ENCODE data around the gene MARK1. TPM values are rescaled to one million over a fixed set of nuclear protein-coding genes. Genes with fewer than 3 reads are reported as not detected.
"Not testable (repeated sequence)": the region's sequence is repeated elsewhere in the genome, so short reads cannot be mapped to it uniquely, and the experiment has no call there.

Gene MARK1
- total RNA-seq, 2 donors from 2014 or later, result 11.1 to 19.4 TPM

DNA sequence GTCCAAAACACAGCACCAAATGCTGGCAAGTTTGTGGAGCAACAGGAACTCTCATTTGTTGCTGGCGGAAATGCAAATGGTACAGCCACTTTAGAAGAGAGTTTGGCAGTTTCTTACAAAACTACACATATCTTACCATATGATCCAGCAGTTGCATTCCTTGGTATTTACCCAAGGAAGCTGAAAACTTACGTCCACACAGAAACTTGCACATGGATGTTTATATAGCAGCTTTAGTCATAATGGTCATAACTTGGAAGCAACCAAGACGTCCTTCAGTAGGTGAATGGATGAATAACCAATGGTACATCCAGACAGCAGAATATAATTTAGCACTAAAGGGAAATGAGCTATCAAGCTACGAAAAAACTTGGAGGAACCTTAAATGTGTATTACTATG lies 66.4 kb downstream of the MARK1 start:
- no peak for DNase-seq (ENCODE audit: low spot score)
- intact Hi-C loops (cut with DNase I), result no loop called here

DNA sequence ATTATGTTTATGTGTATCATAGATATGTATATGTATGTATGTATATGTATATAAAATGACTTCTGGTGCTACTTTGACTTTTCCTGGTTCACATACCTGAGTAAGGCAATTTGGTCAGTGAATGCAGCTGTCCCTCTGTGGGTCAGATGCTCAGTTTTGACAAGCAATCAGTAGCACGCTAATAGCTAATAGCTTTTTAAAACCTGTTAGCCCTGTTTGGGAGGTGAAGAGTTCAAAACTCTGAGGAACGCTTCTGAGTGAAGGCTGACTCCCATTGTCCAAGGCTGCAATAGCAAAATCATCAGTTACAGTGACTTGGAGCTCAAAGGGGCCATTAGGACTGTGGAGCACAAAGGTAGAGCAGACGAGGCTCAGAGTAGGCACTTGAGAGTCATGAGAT lies 67.2 kb downstream of the MARK1 start:
- DNase-seq (ENCODE audit: low spot score), result no peak
- intact Hi-C loops (cut with DNase I), result no loop called here

DNA sequence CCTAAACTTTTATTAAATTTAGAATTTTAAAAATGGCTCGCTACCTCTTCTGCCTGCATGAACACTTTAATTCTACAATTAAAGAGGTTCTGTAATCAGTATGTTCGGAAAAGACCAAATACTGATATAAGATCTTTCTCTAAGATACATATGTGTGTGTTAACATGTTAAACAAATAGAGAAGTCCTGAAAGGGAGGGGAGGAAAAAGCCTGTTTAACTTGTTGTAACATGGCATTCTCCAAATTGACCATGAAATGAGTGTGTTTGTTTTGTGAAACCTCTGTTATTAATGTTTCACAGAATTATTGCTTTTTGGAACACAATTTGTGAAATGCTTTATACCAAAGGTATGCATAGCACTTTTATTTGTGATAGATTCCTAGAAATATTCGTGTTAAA lies 77.0 kb downstream of the MARK1 start:
- intact Hi-C loops (cut with DNase I), result no loop called here

DNA sequence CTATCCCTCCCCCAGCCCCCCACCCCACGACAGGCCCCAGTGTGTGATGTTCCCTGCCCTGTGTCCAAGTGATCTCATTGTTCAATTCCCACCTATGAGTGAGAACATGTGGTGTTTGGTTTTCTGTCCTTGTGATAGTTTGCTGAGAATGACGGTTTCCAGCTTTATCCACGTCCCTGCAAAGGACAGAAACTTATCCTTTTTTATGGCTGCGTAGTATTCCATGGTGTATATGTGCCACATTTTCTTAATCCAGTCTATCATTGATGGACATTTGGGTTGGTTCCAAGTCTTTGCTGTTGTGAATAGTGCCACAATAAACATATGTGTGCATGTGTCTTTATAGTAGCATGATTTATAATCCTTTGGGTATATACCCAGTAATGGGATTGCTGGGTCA lies 77.7 kb downstream of the MARK1 start:
- intact Hi-C loops (cut with DNase I); DNase-seq (ENCODE audit: low spot score): not testable (repeated sequence)

More for the DNA sequence above, 77.0 kb downstream of the MARK1 start:
- DNase-seq (ENCODE audit: low spot score), result no peak

DNA sequence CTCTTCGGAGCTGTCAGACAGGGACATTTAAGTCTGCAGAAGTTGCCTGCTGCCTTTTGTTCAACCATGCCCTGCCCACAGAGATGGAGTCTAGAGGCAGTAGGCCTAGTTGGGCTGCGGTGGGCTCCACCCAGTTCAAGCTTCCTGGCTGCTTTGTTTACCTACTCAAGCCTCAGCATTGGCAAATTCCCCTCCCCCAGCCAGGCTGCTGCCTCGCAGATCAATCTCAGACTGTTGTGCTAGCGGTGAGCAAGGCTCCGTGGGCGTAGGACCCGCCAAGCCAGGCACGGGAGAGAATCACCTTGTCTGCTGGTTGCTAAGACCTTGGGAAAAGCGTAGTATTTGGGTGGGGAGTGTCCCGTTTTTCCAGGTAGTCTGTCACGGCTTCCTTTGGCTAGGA lies 83.2 kb downstream of the MARK1 start:
- DNase-seq (ENCODE audit: low spot score); intact Hi-C loops (cut with DNase I): not testable (repeated sequence)

DNA sequence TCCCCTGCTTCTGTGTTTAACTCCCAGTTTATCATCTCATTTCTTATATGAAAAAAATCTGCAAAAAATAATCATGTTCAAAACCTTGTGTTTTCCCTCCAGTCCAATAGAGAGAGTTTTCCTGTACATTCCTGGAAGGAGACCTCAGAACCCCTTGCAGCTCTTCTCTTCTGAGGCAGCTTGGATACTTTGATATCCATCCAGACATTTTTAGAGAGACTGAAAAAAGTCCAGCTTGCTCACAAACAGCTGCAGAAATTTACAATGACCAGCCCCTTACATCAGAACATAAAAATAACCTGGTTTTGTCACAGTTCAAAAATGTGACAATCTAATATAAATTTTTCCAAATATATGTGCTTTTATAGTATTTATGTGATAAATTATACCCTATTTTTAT lies 88.9 kb downstream of the MARK1 start:
- no peak for DNase-seq (ENCODE audit: low spot score)
- intact Hi-C loops (cut with DNase I), result no loop called here

DNA sequence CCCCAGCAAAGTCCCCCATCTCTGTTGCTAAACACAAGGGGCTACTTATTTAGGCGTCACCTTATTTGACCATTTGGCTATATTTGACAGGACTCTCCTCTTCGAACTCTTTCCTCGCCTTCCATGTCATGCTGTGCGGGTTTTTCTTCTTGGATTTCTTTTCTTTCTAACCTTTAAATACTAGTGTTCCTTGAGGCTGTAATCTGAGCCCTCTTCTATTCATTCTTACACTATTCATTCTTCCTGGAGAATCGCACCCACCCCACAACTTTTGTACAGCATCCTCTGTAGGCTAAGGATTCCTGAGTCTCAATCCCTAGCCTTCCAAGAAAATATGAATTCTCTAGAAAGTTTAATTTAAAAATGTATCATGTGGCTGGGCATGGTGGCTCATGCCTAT lies 100.5 kb downstream of the MARK1 start:
- no peak for DNase-seq (ENCODE audit: low spot score)
- intact Hi-C loops (cut with DNase I), result no loop called here

DNA sequence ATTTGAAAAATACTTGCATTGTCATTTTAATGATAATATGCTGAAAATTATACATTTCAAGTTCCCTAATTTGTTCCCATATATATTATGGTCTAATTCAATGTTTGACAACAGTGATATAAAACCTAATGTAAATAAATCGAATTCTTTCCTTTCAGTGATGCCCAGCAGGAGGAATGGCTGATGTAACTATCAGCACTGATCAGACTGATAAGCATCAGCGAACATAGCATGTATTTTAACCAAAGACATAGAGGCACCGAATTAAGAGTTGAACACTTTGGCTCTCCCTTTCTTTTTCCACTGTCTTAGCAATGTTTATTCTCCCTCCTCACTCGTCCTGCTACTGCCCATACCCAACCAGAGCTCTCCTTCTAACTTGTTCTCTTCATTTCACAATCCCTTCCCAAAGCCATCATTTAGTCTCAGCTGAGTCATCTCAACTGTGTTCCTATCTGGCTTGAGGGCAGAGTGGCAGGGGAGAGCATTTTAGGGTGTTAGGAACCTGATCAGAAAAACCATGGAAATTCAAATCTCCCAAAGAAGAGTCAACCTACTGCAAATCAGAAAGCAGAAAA lies 103.4 kb downstream of the MARK1 start:
- DNase-seq (ENCODE audit: low spot score), result no peak
- intact Hi-C loops (cut with DNase I), result no loop called here

DNA sequence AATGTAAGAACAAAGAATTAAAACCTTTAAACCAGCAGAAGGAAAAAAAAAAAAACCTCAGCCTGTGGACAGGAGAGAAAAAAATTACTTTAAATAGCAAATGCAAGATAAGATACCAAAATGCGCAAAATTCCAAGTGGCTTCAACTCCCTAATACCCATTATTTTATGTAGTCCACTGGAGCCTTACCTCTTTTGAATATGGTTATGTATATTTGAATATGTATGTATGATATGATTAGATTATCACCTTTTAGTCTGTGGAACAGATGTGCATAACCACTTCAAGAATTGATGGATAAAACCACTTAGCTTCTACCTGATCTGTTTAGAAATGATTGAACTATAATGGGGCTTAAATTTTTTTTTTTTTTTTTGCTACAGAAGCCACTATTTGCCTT lies 109.8 kb downstream of the MARK1 start:
- intact Hi-C loops (cut with DNase I), result no loop called here
- DNase-seq (ENCODE audit: low spot score), result no peak

DNA sequence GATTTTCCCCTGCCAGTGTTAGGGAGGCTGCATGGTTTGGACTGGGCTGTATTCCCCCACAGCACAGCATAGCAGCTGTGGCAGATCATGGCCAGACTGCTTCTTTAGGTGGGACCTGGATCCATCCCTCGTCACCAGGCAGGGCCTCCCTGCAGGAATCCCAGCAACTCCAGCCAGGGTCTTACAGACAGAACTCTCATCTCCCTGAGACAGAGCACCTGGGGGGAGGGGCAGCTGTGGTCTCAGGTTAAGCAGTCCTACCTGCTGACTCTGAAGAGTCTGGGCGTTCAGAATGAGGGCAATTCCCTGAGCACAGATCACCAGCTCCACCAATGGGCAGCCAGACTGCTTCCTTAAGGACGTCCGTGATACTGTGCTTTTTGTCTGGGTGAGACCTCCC lies 114.3 kb downstream of the MARK1 start:
- no peak for DNase-seq (ENCODE audit: low spot score)
- intact Hi-C loops (cut with DNase I), result no loop called here

DNA sequence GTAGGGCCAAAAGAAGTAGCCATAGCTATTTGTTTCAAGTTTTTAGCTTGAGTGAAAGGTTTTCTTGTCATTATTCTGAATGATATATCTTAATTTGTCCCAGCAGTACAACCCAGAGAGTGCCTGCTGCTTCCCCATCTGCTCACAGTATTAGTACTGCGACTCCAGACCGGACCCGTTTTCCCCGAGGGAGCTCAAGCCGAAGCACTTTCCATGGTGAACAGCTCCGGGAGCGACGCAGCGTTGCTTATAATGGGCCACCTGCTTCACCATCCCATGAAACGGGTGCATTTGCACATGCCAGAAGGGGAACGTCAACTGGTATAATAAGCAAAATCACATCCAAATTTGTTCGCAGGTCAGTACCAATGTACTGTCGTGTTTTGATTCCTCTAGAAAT lies 125.1 kb downstream of the MARK1 start:
- no peak for DNase-seq (ENCODE audit: low spot score)
- intact Hi-C loops (cut with DNase I), result no loop called here

DNA sequence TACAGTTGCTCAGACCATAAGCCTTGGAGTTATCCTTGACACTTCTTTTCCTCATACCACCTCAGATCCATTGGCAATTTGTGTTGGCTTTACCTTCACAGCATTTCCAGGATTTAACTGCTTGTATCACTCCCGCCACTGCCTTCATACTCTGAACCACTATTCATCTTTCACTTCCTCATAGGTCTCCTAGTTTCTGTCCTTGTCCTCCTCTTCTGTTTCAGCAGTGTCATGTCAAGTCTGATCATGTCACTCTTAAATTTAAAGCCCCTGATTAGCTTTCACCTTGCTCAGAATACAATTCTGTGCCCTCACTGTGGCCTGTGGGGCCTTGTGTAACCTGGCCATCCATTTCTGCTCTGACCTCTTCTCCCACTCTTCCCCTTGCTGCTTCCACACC lies 127.6 kb downstream of the MARK1 start:
- intact Hi-C loops (cut with DNase I), result no loop called here
- DNase-seq (ENCODE audit: low spot score), result no peak

DNA sequence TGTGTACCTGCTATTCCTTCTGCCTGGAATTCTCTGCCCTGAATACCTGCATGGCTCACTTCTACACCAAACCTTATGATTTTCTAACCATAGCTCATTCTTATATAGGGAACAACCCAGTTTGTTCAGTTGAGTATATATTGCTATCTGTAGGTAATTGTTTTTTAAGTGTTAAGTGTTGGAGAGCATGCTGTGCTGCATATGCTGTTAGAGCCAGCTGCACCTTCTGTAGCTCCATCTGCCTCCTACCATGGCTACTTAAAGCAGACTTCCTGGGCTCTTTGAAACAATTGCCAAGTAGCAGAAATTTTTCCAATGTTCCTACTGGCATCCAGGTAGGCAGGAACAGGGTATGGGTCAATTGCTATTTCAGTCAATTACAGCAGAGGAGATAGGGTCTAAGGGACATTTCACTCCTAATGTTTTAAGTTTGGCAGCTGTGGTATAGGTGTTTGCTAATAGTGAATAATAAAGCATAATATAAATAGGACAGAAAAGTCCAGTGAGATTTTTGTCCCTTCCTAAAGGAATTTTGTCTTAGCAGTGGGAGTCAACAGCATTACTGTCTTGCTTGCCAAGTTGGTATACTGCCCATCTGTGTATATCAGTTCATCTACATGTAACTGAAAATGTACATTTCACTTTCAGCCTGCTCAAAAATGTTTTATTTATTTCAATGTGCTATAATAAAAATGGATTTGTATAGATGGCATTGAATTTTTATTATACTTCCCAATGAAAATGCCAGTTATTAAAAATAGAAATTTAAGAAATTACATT lies 128.2 kb downstream of the MARK1 start:
- no peak for DNase-seq (ENCODE audit: low spot score)
- intact Hi-C loops (cut with DNase I), result no loop called here

DNA sequence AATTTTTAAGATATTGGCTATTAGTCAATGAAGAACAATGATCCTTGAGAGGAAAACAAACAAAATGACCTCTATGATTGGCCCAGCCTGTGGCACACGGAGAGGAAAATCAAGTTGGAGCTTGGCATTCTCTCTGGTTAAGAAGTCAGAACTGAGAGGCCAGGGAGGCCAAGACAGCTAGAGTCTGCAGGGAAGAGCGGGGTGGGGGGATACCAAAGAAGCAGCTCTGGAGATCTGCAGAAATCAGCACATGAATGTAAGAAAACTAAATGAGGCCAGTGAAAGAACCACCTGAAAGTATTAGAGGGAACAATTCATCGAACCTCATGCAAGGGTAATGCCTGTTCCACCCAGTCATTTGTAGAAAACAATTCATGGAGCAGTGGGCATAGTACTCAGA lies 138.4 kb downstream of the MARK1 start:
- intact Hi-C loops (cut with DNase I), result no loop called here

DNA sequence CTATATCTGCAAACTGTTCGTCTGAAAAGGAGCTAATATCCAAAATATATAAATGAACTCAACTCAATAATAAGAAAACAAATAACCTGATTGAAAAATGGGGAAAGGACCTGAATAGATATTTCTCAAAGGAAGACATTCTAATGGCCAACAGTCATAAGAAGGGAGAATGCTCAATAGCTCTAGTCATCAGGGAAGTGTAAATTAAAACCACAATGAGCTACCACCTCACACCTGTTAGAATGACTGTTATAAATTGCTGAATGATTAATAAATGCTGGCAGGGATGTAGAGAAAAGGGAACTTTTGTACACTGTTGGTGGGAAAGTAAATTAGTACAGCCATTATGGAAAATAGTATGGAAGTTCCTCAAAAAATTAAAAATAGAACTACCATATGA lies 141.1 kb downstream of the MARK1 start:
- intact Hi-C loops (cut with DNase I), result no loop called here
- no peak for DNase-seq (ENCODE audit: low spot score)

More for the DNA sequence above, 138.4 kb downstream of the MARK1 start:
- no peak for DNase-seq (ENCODE audit: low spot score)

DNA sequence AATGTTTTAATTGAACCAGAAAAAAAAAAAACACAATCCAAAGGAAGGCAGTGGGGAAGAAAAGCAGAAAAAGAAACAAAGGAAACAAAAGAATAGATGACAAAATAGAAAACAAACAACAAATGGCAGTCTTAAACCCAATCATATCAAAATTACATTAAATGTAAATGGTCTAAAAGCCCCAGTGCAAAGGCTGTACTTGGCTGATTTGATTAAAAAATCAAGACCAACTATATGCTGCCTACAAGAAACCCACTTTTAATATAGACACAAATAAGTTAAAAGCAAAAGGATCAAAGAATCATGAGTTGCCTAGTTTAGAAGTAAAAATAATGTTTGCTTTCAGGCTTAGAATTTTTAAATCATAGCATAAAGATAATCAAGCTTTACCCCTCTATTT lies 142.4 kb downstream of the MARK1 start:
- DNase-seq (ENCODE audit: low spot score), result no peak
- intact Hi-C loops (cut with DNase I), result no loop called here

DNA sequence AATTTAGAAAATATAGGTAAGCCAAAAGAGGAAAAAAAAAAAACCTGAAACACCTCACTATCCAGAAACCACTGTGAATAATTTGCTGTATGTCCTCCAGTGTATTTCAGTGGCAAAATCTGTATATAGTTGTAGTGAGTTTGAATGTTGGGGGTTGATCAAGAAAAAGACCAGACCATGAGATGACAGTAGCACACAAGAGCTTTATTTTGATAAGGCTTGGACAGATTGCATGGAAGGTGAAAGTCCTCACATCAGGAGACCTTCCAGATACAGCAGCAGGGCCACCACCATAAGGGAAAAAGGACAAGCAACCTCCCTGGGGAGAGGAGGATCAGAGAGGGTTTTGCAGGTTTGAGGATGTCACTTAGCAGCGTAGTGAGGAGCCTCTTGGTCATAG lies 146.0 kb downstream of the MARK1 start:
- intact Hi-C loops (cut with DNase I), result no loop called here
- no peak for DNase-seq (ENCODE audit: low spot score)

DNA sequence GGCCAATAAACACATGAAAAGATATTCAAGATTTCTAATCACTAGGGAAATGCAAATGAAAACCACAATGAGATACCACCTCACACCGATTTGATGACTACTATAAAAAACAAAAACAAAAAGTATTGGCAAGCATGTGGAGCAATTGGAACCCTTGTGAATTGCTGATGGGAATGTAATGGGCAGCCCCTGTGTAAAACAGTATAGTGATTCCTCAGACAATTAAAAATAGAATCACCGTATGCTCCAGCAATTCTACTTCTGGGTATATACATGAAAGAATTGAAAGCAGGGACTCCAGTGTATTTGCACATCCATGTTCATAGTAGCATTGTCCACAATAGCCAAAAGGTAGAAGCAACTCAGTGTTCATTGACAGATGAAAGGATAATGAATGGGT lies 149.3 kb downstream of the MARK1 start:
- intact Hi-C loops (cut with DNase I), result no loop called here
- DNase-seq (ENCODE audit: low spot score), result no peak

DNA sequence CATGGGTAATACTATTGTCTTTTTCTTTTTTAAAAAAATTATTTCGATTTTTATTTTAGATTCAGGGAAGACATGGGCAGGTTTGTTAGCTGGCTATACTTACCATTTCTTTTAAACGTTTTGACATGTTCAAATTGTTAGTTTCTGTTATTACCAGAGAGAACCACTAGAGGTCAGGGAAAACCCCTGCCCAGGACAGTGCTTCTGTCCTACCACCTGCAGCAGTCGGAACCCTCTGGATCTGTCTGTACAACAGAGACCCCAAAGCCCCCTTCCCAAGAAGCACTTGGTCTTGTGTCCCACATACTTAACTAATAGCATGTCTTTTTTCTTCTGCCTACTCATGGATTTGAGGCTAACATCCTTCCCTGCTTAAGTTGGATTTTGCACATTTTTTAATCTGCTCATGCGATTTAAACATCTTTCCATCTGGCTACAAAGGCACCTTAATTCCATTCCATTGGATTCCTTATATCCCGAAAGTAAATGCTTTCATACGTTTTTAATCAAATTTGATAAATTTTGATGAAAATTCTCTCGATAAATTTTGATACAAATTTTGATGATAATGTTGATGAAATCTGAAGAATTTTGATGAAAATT lies 152.2 kb downstream of the MARK1 start:
- intact Hi-C loops (cut with DNase I), result loop anchor here in 1 of 2 donors (10.0 kb wide), 1 partner anchor 95 kb away; no protein-coding TSS in a partner anchor

DNA sequence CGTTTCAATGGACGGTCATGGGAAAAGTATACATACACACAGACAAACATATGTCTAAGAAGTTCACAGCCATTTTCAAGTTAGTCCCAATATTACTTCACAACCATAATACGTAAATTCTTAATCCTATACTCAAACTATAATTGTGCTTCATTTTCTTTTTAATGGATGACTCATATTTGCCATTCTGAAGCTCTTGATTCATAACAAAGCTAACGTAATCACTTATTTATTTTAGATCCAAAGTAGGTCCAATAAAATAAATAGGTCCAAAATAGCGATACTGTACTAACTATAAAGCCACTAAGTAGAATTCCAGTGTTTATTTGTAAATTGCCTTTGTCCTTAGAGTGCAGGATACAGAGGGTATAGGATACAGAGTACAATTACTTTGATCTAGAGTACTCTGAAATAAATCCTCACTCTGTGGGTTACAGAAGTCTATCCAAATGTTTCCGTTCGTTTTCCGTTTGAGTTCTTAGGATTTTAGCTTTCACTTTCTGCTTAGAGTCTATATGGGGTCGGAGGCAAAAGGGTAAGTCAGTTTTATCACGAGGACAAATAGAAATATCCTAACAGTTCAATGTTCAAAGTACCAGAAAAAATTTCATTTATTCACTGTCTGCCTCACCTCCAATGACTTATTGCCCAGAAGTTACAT lies 153.4 kb downstream of the MARK1 start:
- no peak for DNase-seq (ENCODE audit: low spot score)
- intact Hi-C loops (cut with DNase I), result loop anchor here in 1 of 2 donors (10.0 kb wide), 1 partner anchor 93 kb away; no protein-coding TSS in a partner anchor

More for the DNA sequence above, 152.2 kb downstream of the MARK1 start:
- no peak for DNase-seq (ENCODE audit: low spot score)

Data from posterior vena cava (tissue), 2 donors.